ENCODE results near the gene TCF20. TPM values are rescaled to one million over a fixed set of nuclear protein-coding genes. Genes with fewer than 3 reads are reported as not detected.

TCF20 gene
- total and polyA plus RNA-seq, 8 donors: 7.8 to 28.3 (median 17.0) TPM

GRCh38 chr22:42306010-42306409 lies 35.6 kb upstream of the TCF20 start:
- TF ChIP-seq CTCF (IDR thresholded peaks at IDR 0.05): no peak
- Histone ChIP-seq H3K4me1 (no peaks in the 10 kb centered on the region), H3K27ac (no peak overlapping the region), H3K27me3 (no peaks in the 10 kb centered on the region), H3K36me3 (no peaks in the 10 kb centered on the region), H3K4me3 (no peak overlapping the region), H3K9me3 (no peaks in the 10 kb centered on the region)
- DNase-seq (no peak), ATAC-seq (no peak), FAIRE-seq (no peak)
- 80 to 92% methylated on average over 18 of the region's 18 CpGs for WGBS, 2 donors
- intact Hi-C loops (cut with DNase I): no loop called here

- FAIRE-seq (no peak), DNase-seq (no peak), ATAC-seq (no peak)
- TF ChIP-seq CTCF (IDR thresholded peaks at IDR 0.05): no peak
- H3K27me3 ChIP-seq: no peaks in the 10 kb centered on the region
- H3K4me3 ChIP-seq: no peak overlapping the region
- intact Hi-C loops (cut with DNase I): no loop called here
- no peaks in the 10 kb centered on the region for H3K4me1 ChIP-seq
- WGBS, 2 donors: 44 to 53% methylated on average over 7 to 8 of the region's 8 CpGs
- no peaks in the 10 kb centered on the region for H3K36me3 ChIP-seq
- no peak overlapping the region for H3K27ac ChIP-seq
- H3K9me3 ChIP-seq: no peaks in the 10 kb centered on the region
Measured at GRCh38 chr22:42304324-42304790, 33.9 kb upstream of the TCF20 start.

- ATAC-seq (no peak), DNase-seq (no peak), FAIRE-seq (no peak)
- H3K27me3 ChIP-seq: no peaks in the 10 kb centered on the region
- H3K27ac ChIP-seq: no peak overlapping the region
- H3K9me3 ChIP-seq: no peaks in the 10 kb centered on the region
- H3K4me3 ChIP-seq: no peak overlapping the region
- 44 to 50% methylated on average over 21 of the region's 21 CpGs for WGBS, 2 donors
- no peak for TF ChIP-seq CTCF (IDR thresholded peaks at IDR 0.05)
- no peaks in the 10 kb centered on the region for H3K36me3 ChIP-seq
- H3K4me1 ChIP-seq: no peaks in the 10 kb centered on the region
- intact Hi-C loops (cut with DNase I): no loop called here
Measured at GRCh38 chr22:42303396-42304323, 33.2 kb upstream of the TCF20 start.

GRCh38 chr22:42301742-42302102 lies 31.3 kb upstream of the TCF20 start:
- no peak for DNase-seq
- intact Hi-C loops (cut with DNase I): no loop called here
- TF ChIP-seq CTCF (IDR thresholded peaks at IDR 0.05): no peak

More at GRCh38 chr22:42301742-42302102, 31.3 kb upstream of the TCF20 start:
- 86 to 89% methylated on average over 12 of the region's 12 CpGs for WGBS, 2 donors
- ATAC-seq (no peak), FAIRE-seq (no peak)
- Histone ChIP-seq H3K4me3 (no peak overlapping the region), H3K4me1 (no peaks in the 10 kb centered on the region), H3K27me3 (no peaks in the 10 kb centered on the region), H3K9me3 (no peaks in the 10 kb centered on the region), H3K27ac (no peak overlapping the region), H3K36me3 (no peaks in the 10 kb centered on the region)

All from pancreas (tissue), 10 donors.